ENCODE measurements around the gene TFAP2A.
A peak's percentile ranks its signal among the peaks of the same experiment; 100 is the strongest.

The TFAP2A gene

DNA sequence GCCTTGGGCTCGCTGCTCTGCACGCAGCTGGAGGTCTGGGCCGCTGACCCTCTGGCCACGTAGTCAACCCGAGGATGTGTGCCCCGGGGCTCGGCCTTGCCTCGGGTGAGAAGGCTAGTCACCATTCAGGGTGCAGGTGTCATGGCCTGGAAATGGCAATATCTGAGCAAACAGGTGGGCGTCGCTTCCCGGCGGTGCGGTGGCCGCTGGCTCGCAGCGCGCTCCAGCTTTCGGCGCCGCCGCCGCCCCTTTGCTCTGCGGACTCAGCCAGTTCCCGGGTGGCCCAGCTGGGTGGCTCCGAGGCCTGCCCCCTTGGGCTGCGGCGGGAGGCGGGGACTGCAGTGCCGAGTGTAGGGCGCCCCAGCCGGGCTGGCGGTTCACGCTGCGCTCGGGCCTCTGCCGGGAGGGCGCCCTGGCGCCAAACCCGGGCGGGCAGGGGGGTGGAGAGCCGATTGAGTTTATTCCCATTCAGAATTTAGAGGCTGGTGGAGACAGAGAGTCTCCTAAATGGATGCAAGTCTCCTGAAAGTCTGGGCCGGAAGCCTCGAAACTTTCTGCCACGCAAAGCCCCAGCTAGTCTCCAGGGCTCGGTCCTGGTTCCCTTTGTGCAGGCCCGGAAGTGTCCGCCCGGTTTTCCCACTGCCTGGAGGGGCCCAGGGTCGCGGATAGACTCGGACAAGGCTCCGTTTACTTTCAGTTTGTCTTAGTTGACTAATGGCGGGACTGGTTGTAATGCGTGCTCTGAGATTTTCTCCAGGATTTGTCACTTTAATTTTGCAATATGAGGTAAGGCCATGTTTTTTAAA, 11.3 kb upstream of the TFAP2A start:
- DNase-seq, result peak in 1 of 51 donors; percentile 18

DNA sequence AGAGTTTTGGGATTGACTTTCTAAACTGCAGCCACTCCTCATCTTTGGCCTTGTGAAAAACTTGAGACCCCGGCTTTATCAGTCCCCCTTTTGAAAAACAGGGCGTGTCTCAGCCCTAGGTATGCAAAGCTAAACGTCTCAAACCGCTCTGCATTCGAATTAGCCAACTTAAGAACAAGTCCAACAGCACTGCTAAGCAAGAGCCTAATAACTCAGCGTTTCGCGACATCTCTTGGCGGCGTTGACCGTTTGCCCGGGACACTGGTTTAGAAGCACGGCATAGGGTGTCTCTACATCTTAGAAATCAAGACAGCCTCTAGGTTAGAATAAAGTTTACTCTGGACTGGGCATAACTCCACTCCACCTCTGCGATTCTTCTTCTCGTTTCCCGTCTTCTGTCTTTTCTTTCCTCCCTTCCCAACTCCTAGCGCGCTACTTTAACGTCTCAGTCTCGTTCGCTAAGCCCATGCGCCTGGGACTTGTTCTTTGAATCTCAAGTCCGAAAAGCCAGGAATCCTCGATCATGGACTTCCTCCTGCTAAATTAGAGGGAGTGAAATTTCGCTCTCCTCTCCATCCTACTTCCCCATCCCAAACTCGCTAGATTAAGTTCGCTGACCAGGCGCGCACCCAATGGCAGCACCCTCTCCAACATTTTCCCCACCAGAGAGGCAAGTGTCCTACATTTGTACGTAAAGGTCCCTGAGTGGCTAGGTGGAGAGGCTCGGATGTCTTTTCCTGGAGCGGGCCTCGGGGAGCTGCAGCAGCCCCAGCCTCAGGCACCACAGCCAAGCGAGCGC, 10.5 kb upstream of the TFAP2A start:
- DNase-seq, result no peak

DNA sequence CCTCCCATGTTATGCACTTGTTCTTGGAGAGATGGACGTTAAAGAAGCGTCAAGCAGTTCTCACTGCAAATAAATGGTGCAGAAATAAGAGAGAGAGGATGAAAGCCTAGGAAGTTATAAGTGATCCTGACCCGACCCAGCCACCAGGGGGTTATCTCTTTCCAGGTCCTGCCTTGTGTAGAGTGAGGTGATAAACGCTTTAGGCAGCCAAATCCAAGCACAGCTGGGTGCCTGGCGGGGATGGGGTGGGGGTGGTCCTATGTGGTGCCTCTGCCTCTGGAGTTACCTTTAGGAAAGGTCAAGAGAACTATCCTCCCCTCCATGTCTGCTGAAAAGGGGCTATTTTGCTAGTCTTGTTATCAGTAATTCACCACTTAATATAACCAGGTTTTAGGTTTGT, 9.2 kb upstream of the TFAP2A start:
- no peak for DNase-seq

- DNase-seq, result no peak
These were observed 7.8 kb upstream of the TFAP2A start for GRCh38 chr6:10422737-10423034.

- no peak for DNase-seq
These were observed 7.3 kb upstream of the TFAP2A start for GRCh38 chr6:10421921-10422736.

DNA sequence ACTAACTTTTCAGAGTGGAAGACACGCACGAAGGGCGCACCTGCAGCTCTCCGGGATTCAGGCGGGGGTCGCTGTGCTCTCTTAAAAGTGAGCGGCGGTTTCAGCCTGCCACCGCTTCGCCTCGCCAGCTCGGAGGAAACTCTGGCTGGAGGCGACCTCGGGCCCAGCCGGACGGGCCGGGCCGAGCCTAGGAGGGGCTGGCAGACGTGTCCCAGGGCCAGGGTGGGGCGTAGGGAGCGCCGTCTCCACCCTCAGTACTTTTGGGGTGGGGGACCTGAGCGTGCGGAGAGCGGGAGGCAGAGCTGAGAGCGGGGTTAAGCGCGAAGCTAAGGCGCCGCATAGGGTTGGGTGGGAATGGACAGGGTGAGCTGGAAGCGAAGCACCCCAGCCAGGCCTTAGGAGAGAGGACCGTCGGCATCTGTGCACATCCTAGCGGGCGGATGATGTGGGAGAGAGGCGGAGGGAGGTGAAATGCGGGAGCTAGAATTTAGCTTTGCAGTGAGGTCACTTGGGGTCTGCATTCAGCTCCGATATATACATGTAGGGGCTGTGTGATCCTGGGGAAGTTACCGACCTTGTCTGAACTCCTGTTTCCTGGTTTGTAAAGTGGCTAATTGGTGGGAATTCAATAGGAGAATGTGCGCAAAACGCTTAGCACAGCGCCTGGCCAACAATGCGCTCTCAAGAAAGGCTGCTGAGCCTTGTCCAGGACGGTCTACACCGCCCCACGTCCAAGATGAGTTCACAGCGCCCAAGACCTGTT, 6.5 kb upstream of the TFAP2A start:
- no peak for DNase-seq

GRCh38 chr6:10420546-10421157, 5.8 kb upstream of the TFAP2A start:
- no peak for DNase-seq

DNA sequence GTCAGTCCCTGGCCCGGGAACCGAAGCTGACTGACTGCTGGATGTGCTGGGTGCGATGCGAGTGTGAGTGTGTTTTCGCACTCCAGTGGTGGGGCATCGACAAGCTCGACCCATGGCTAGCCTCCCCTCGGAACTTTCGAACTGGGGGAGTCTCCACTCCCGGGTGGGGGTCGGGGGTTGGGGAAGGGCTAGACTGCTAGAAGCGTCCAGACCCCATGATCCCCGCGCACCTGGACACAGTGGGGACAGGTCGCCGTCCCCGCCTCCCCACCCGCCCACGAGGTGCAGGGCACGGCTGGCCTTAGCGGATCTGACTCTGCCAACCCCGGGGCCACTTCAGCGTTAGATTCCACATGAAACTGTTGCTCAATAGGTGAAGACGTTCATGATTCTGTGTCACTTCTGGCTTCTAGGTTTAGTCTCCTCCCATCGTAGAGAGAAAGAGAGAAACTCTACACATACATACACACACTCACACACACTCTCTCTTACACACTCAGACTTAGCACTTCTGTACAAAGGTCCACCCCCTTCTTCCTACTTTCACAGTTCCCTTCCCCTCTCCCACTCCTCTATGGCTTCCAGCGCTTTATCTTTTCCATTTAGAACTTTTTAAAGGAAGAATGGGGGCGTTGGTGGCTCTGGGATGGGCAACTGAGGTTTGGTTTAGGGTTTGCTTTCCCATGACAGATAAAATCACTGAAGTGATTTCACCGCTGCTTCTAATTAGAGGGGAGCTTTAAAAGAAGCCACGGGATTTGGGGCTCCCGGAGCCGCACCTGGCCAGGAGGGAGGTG, 5.1 kb upstream of the TFAP2A start:
- DNase-seq, result no peak

DNA sequence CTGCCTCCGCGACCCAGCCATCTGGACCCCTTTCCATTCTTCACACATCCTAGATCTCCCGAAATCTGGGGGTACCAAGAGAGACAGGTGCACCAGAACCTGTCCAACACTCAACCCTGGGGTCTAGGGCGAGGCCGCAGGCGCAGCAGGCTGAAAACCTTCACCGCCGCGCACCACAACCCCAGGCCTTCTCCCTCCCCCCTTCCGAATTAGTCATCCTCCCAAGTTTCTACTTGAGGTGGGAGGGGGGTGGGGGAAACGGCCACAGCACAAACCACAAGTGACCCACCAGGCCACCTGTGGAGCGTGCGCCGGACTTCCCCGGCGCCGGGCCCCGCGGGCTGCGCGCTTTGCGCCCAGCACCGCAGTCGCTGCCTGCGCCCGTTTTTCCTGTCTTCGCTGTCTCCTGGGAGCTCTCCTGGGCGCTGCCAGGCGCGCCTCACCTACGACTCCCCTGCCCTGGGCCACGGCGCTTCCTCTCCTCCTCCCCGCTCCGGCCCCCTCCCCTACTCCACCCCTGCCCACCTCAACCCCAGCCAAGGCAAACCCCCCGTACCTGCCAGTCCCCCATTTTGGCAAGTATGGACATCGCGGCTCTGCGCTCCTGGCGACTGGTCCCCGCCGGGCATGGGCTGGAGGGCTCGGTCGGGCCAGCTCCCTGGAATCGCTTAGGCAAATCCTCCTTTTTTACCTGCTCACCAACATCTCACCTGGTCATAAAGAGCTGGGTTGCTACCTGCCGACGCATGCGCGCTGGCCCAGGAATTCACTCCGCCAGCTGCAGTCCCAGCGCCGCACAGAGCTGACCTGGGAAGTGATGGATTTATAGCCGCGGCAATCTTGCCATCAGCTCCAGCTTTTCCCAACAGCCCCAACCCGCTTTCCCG, 4.2 kb upstream of the TFAP2A start:
- no peak for DNase-seq

- no peak for DNase-seq
These were observed 3.5 kb upstream of the TFAP2A start for GRCh38 chr6:10418361-10418861.

- DNase-seq, result no peak
These were observed 2.8 kb upstream of the TFAP2A start for GRCh38 chr6:10417681-10418104.

GRCh38 chr6:10416863-10417641, 2.2 kb upstream of the TFAP2A start:
- DNase-seq, result no peak

GRCh38 chr6:10416516-10416862, 1.6 kb upstream of the TFAP2A start:
- DNase-seq, result no peak

DNA sequence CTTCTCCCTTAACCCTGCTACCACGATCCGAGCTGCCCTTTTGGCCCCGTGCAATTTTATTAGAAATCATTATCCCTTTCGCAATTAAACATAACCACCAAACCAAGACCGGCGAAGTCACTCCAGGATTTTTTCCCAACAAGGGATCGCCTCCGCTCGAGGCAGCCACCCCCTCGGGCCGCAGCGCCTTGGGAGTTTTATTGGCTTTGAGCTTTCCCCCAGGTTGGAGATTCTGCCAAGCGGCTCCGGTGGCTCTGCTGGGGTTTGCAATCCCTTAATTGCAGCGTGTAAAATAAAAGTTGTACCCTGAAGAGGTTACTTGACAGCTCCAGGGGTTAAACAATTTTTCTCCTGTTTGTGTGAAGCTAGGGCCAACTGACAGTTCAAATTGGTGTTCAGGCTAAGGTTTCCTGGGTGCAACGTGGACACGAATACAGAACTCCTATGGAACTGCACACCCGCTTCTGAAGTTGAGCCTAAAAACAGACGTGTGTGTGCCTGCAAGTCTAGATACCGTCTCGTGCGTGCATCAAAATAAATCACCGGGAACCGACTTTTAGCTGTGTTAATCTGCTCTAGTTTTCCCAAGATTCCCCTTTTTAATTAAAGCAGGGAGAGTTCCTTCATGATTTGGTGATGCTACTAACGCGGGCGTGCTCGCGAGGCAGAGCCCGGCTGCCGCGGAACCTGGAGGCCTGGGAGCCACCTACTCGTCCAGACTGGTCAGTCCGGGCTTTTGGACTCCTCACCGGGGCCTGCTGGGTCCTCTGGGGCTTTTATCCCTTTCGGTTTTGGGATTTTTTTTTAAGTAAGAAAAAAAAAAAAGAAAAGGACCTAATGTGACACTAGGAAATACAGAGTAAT, 975 bp upstream of the TFAP2A start:
- no peak for DNase-seq

GRCh38 chr6:10413850-10414738, 780 bp downstream of the TFAP2A start:
- no peak for DNase-seq

DNA sequence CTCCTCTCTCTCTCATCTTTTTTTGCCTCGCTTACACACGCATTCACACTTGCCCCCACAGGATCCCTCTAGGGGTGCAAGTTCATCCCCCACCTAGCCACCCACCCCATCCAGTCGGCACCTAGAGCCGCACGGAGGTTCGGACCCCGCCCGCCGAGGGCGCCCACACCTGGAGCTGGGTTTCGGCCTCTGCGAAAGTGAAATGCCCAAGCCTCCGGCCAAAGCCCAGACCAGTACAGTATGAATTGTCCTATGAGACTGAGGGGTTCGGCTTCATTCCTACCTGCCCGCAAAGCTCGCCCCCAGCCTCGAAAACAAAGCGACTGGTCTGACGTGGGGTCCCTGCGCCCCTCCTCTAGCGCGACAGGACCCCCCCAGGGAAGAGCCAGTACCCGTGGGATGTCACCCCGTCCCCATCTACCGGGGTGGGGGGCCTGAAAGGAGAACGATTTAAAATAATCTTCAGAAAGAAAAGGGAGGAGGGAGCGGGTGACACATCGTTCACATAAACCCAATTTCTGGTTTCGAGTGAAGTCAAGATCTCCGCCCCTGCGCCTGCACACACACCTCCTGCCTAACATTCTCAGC, 1.5 kb downstream of the TFAP2A start:
- no peak for DNase-seq

Data from hypothalamus (tissue), 51 donors.